Mesendoderm (in vitro differentiated cells): ENCODE results near the gene BRINP1.

ENCODE experiments used
- DNase-seq: peaks from one replicate; pipeline ENCODE4 v3.0.0; 2013
- H2AK5ac ChIP-seq: 2 replicates; pipeline ENCODE4 v1.6.1; 2013; ENCODE audit warnings: low read length, inconsistent platforms
- H2BK120ac ChIP-seq: 2 replicates; pipeline ENCODE4 v1.6.1; 2013; ENCODE audit warnings: low read depth, mild to moderate bottlenecking, low read length, moderate library complexity, mixed read lengths
- H2BK15ac ChIP-seq: replicated peaks from 2 replicates; pipeline ENCODE4 v1.6.1; 2013; ENCODE audit warnings: low read depth, mild to moderate bottlenecking, moderate library complexity
- H2BK5ac ChIP-seq: 2 replicates; pipeline ENCODE4 v1.6.1; 2013; ENCODE audit warnings: low read length, inconsistent platforms
- H3K18ac ChIP-seq: 2 replicates; pipeline ENCODE4 v1.6.1; 2013; ENCODE audit warnings: mild to moderate bottlenecking, low read length, mixed read lengths
- H3K23ac ChIP-seq: one replicate; pipeline ENCODE4 v1.6.1; 2013; ENCODE audit warnings: low read length
- H3K27ac ChIP-seq: 2 replicates; pipeline ENCODE4 v1.5.1; 2013; ENCODE audit warnings: low read depth, mild to moderate bottlenecking, inconsistent platforms, low read length, moderate library complexity
- H3K27me3 ChIP-seq: 2 replicates; pipeline ENCODE4 v1.6.1; 2013; ENCODE audit warnings: low read length, control low read depth, mild to moderate bottlenecking, inconsistent platforms; ENCODE audit not compliant: insufficient read depth, poor library complexity
- H3K36me3 ChIP-seq: 2 replicates; pipeline ENCODE4 v1.6.1; 2013; ENCODE audit warnings: low read length, inconsistent platforms; ENCODE audit not compliant: control insufficient read depth, insufficient read depth
- H3K4ac ChIP-seq: one replicate; pipeline ENCODE4 v1.6.1; 2013; ENCODE audit warnings: low read depth, mild to moderate bottlenecking, low read length, moderate library complexity
- H3K4me1 ChIP-seq: 2 replicates; pipeline ENCODE4 v1.6.1; 2013; ENCODE audit warnings: low read depth, low read length, inconsistent platforms; ENCODE audit not compliant: control insufficient read depth
- H3K4me2 ChIP-seq: 2 replicates; pipeline ENCODE4 v1.6.1; 2013; ENCODE audit warnings: low read length
- H3K4me3 ChIP-seq: 2 replicates; pipeline ENCODE4 v1.5.1; 2013; ENCODE audit warnings: mild to moderate bottlenecking, low read length
- H3K56ac ChIP-seq: one replicate; pipeline ENCODE4 v1.6.1; 2013; ENCODE audit warnings: low read length
- H3K79me1 ChIP-seq: 2 replicates; pipeline ENCODE4 v1.6.1; 2013; ENCODE audit warnings: low read length, inconsistent platforms
- H3K79me2 ChIP-seq: 2 replicates; pipeline ENCODE4 v1.6.1; 2013; ENCODE audit warnings: mild to moderate bottlenecking, low read length; ENCODE audit not compliant: control insufficient read depth, insufficient read depth
- H3K9ac ChIP-seq: 2 replicates; pipeline ENCODE4 v1.6.1; 2013; ENCODE audit warnings: low read length, inconsistent platforms
- H4K5ac ChIP-seq: one replicate; pipeline ENCODE4 v1.6.1; 2013; ENCODE audit warnings: low read length
- H4K8ac ChIP-seq: one replicate; pipeline ENCODE4 v1.6.1; 2013; ENCODE audit warnings: low read depth, mild to moderate bottlenecking, control low read depth, low read length, moderate library complexity
- WGBS: extraction: QIAGEN DNeasy Blood & Tissue Kit; methylation state at CpG from one replicate; pipeline ENCODE4 v1.1.7; 2013; ENCODE audit warnings: low lambda C conversion rate, missing lambda C conversion rate; ENCODE audit not compliant: insufficient coverage; ENCODE audit errors: extremely low coverage; 5-methylcytosine and 5-hydroxymethylcytosine counted together

The BRINP1 gene

GRCh38 chr9:119313846-119314245 is 55.4 kb downstream of the BRINP1 start:
- Histone ChIP-seq H3K4me3 (no peak overlapping the region), H2BK120ac (no peak overlapping the region), H3K23ac (no peak overlapping the region), H3K9ac (no peak overlapping the region), H3K36me3 (no peaks in the 10 kb centered on the region), H2BK5ac (no peak overlapping the region), H2AK5ac (no peak overlapping the region), H3K79me1 (no peaks in the 10 kb centered on the region), H4K5ac (no peak overlapping the region), H3K79me2 (no peaks in the 10 kb centered on the region), H3K4me1 (no peaks in the 10 kb centered on the region), H3K18ac (no peak overlapping the region), H3K4me2 (no peak overlapping the region), H4K8ac (no peak overlapping the region), H3K56ac (no peak overlapping the region), H3K27me3 (no peaks in the 10 kb centered on the region), H3K27ac (no peak overlapping the region), H3K4ac (no peak overlapping the region), H2BK15ac (no peak overlapping the region)
- WGBS, result no CpG with 5 or more reads among the region's 4 CpGs
- DNase-seq, result no peak

GRCh38 chr9:119310741-119311140 is 58.5 kb downstream of the BRINP1 start:
- Histone ChIP-seq H3K4ac (no peak overlapping the region), H3K4me1 (no peaks in the 10 kb centered on the region)
- no CpG with 5 or more reads among the region's 5 CpGs for WGBS

GRCh38 chr9:119307471-119307870 is 61.8 kb downstream of the BRINP1 start:
- H3K4ac ChIP-seq, result no peak overlapping the region
- no peaks in the 10 kb centered on the region for H3K27me3 ChIP-seq
- no peak overlapping the region for H3K4me2 ChIP-seq
- no peak for DNase-seq
- H2BK5ac ChIP-seq, result no peak overlapping the region
- WGBS, result no CpG with 5 or more reads among the region's 5 CpGs
- no peaks in the 10 kb centered on the region for H3K36me3 ChIP-seq
- H3K23ac ChIP-seq, result no peak overlapping the region
- no peaks in the 10 kb centered on the region for H3K79me2 ChIP-seq
- no peak overlapping the region for H2AK5ac ChIP-seq
- H3K9ac ChIP-seq, result no peak overlapping the region
- no peak overlapping the region for H4K5ac ChIP-seq
- H2BK120ac ChIP-seq, result no peak overlapping the region
- H3K18ac ChIP-seq, result no peak overlapping the region
- no peak overlapping the region for H3K56ac ChIP-seq
- H2BK15ac ChIP-seq, result no peak overlapping the region
- H3K4me3 ChIP-seq, result no peak overlapping the region
- no peak overlapping the region for H4K8ac ChIP-seq
- no peaks in the 10 kb centered on the region for H3K4me1 ChIP-seq
- no peak overlapping the region for H3K27ac ChIP-seq
- no peaks in the 10 kb centered on the region for H3K79me1 ChIP-seq

More at GRCh38 chr9:119310741-119311140, 58.5 kb downstream of the BRINP1 start:
- no peak for DNase-seq
- Histone ChIP-seq H4K8ac (no peak overlapping the region), H3K18ac (no peak overlapping the region), H3K56ac (no peak overlapping the region), H2AK5ac (no peak overlapping the region), H3K27ac (no peak overlapping the region), H3K23ac (no peak overlapping the region), H4K5ac (no peak overlapping the region), H3K36me3 (no peaks in the 10 kb centered on the region), H3K4me3 (no peak overlapping the region), H3K9ac (no peak overlapping the region), H3K4me2 (no peak overlapping the region), H2BK120ac (no peak overlapping the region), H2BK5ac (no peak overlapping the region), H3K27me3 (no peaks in the 10 kb centered on the region), H2BK15ac (no peak overlapping the region), H3K79me1 (no peaks in the 10 kb centered on the region), H3K79me2 (no peaks in the 10 kb centered on the region)

- Histone ChIP-seq H3K9ac (no peak overlapping the region), H4K5ac (no peak overlapping the region), H3K36me3 (no peaks in the 10 kb centered on the region), H2AK5ac (no peak overlapping the region), H3K27ac (no peak overlapping the region), H3K27me3 (no peaks in the 10 kb centered on the region), H3K4ac (no peak overlapping the region), H2BK5ac (no peak overlapping the region), H3K23ac (no peak overlapping the region), H2BK15ac (no peak overlapping the region), H3K4me1 (no peaks in the 10 kb centered on the region), H3K79me1 (no peaks in the 10 kb centered on the region), H3K4me3 (no peak overlapping the region), H3K79me2 (no peaks in the 10 kb centered on the region), H4K8ac (no peak overlapping the region), H3K56ac (no peak overlapping the region), H3K4me2 (no peak overlapping the region), H2BK120ac (no peak overlapping the region), H3K18ac (no peak overlapping the region)
- WGBS, result no CpG with 5 or more reads among the region's 3 CpGs
- no peak for DNase-seq
Observed at GRCh38 chr9:119304555-119304954, 64.7 kb downstream of the BRINP1 start.

GRCh38 chr9:119302988-119303698 is 66.1 kb downstream of the BRINP1 start:
- H3K4ac ChIP-seq, result no peak overlapping the region
- H4K5ac ChIP-seq, result no peak overlapping the region
- H2BK5ac ChIP-seq, result no peak overlapping the region
- no peak overlapping the region for H3K4me3 ChIP-seq
- no peak overlapping the region for H3K9ac ChIP-seq
- no peak overlapping the region for H2BK120ac ChIP-seq
- no peak overlapping the region for H2AK5ac ChIP-seq
- H3K18ac ChIP-seq, result no peak overlapping the region
- no peak overlapping the region for H3K23ac ChIP-seq
- H3K4me1 ChIP-seq, result no peaks in the 10 kb centered on the region
- H2BK15ac ChIP-seq, result no peak overlapping the region
- H3K27me3 ChIP-seq, result no peaks in the 10 kb centered on the region
- no peak overlapping the region for H3K4me2 ChIP-seq
- H4K8ac ChIP-seq, result no peak overlapping the region
- no peaks in the 10 kb centered on the region for H3K79me1 ChIP-seq
- no peaks in the 10 kb centered on the region for H3K79me2 ChIP-seq
- DNase-seq, result no peak
- no peak overlapping the region for H3K56ac ChIP-seq
- H3K36me3 ChIP-seq, result no peaks in the 10 kb centered on the region
- no peak overlapping the region for H3K27ac ChIP-seq
- WGBS, result no CpG with 5 or more reads among the region's 13 CpGs
